Choroid plexus epithelial cell (primary cell): Measurements from ENCODE around the gene RSF1.

Experiments used
- DNase-seq: peaks from one replicate; pipeline ENCODE4 v3.0.0-alpha.2; 2010; ENCODE audit warnings: low read depth
- H3K4me3 ChIP-seq: 2 replicates; pipeline ENCODE4 v1.5.1; 2011; ENCODE audit warnings: low read depth, mild to moderate bottlenecking, control low read depth, low read length, moderate library complexity
- CTCF ChIP-seq: conservative IDR thresholded peaks from 2 replicates; pipeline ENCODE4 v1.5.1; 2011; ENCODE audit warnings: low read depth, mild to moderate bottlenecking, control low read depth, inconsistent platforms, low read length, moderate library complexity

Gene RSF1

GRCh38 chr11:77665240-77665965 is 155.1 kb downstream of the RSF1 start:
- H3K4me3 ChIP-seq: no peak overlapping the region
- DNase-seq: no peak
- TF ChIP-seq CTCF: no peak

- H3K4me3 ChIP-seq: no peak overlapping the region
- DNase-seq: no peak
- no peak for TF ChIP-seq CTCF
Measured at GRCh38 chr11:77661670-77662069, 158.9 kb downstream of the RSF1 start.

GRCh38 chr11:77660947-77661346 is 159.6 kb downstream of the RSF1 start:
- TF ChIP-seq CTCF: no peak
- DNase-seq: no peak
- no peak overlapping the region for H3K4me3 ChIP-seq

GRCh38 chr11:77658213-77659013 is 162.1 kb downstream of the RSF1 start:
- H3K4me3 ChIP-seq: no peak overlapping the region
- peak; percentile 49 for DNase-seq
- TF ChIP-seq CTCF: no peak

GRCh38 chr11:77656362-77656761 is 164.2 kb downstream of the RSF1 start:
- no peak for DNase-seq
- TF ChIP-seq CTCF: no peak
- no peak overlapping the region for H3K4me3 ChIP-seq

GRCh38 chr11:77654770-77655434 is 165.6 kb downstream of the RSF1 start:
- DNase-seq: no peak
- no peak overlapping the region for H3K4me3 ChIP-seq
- TF ChIP-seq CTCF: no peak
